ENCODE measurements around the gene SIGLEC12.
A peak's percentile ranks its signal among the peaks of the same experiment; 100 is the strongest.

GRCh38 chr19:51514866-51515481, 13.4 kb upstream of the SIGLEC12 start:
- TF ChIP-seq REST (IDR thresholded peaks at IDR 0.05; ENCODE audit: insufficient read depth in 1 of 2, low read depth in 2 of 2, low read length in 1 of 2) (no peak), CTCF (IDR thresholded peaks at IDR 0.05) (peak; percentile 81), SIN3A (IDR thresholded peaks at IDR 0.05; ENCODE audit: borderline replicate concordance, insufficient read depth, low read depth, low read length) (no peak), POLR2AphosphoS5 (IDR thresholded peaks at IDR 0.05; ENCODE audit: low read depth, low read length) (no peak), TCF7L2 (IDR thresholded peaks at IDR 0.05; ENCODE audit: low read depth, low read length) (no peak)

All from Panc1 (cell line).